CD4-positive, alpha-beta T cell treated with Interferon alpha-2 for 1 hour (primary cell): ENCODE measurements around the gene CGGBP1.
A peak's percentile ranks its signal among the peaks of the same experiment; 100 is the strongest.

Source experiments
- DNase-seq, 2 donors: peaks; one replicate each; pipeline ENCODE4 v3.0.0-alpha.2; 2020 to 2022

Gene CGGBP1, protein sequence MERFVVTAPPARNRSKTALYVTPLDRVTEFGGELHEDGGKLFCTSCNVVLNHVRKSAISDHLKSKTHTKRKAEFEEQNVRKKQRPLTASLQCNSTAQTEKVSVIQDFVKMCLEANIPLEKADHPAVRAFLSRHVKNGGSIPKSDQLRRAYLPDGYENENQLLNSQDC

DNA sequence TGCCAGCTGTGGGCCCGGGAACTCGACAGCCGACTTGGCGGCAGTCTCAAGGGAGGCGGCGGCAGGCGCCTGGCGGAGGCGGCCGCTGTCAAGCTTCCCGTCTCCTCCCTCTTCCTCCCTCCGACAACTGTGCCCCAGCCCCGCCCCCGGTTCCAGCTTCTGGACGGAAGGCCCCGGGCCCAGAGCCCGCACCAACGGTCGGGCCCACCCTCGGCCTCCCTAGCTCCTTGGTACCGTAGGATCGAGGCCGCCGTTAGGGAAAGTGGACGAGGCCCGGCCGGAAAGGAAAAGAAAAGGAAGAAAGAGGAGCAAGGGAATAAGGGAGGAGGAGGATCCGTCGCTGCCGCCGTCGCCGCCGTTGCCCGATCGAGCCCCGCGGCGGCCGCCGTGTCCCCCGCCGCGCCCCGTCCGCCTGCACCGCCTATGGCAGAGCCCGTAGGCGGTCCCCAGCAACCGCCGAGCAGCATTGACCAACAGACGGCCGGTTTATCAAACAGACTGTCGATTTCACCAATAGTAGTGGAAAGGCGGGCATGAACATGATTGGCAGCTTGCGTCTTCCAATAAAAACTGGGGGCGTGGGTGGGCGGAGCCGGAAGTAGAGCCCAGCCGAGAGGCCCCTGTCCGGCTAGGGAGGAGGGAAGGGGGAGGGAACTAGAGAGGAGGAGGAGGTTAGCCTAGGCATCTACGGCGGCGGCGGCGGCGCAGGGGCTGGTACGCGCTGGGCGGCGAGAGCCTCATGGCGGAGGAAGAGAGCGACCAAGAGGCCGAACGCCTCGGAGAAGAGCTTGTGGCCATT lies at the start of gene CGGBP1, which contains the start of gene ZNF654:
Gene CGGBP1, minus strand, starts transcription at position 425 of the 799 bp plus-strand sequence. CDS start 3,029 bp downstream, outside the sequence.
Gene ZNF654, plus strand, starts transcription at position 675 of the 799 bp plus-strand sequence. Its CDS starts 65 bp downstream, at position 740.
- DNase-seq = peak; percentile 99

DNA sequence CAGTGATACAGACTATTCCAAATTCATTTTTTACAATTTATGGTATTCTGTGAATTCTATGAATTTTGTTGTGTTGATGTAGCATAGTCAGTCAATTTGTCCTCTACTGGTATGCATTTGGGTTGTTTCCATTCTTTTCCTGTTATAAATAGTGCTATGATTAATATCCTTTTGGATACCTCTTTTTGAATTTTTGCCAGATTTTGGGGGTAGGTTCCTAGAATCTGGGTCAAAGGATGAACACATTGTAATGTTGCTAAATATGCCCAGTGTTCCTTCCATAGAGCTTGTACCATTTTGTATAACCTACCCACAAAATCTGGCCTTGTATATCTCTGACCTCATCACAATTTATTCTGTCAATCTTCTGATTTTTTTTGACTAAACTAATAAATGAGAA lies 46.5 kb upstream of the CGGBP1 start:
- no peak for DNase-seq

DNA sequence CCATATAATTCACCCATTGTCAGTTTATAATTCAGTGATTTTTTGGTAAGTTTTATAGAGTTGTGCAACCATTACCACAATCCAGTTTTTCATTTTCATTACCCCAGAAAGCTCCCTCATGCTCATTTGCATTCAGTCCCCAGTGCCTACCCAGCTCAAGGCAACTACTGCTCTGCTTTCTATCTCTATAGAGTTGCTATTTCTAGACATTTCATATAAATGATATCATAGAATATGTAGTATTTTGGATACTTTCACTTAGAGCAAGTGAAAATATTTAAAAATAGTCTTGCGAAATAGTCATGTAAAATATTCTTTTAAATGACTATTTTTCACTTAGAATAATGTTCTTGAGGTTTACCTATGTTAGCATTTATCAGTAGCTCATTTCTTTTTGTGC lies 42.3 kb upstream of the CGGBP1 start:
- DNase-seq = no peak

DNA sequence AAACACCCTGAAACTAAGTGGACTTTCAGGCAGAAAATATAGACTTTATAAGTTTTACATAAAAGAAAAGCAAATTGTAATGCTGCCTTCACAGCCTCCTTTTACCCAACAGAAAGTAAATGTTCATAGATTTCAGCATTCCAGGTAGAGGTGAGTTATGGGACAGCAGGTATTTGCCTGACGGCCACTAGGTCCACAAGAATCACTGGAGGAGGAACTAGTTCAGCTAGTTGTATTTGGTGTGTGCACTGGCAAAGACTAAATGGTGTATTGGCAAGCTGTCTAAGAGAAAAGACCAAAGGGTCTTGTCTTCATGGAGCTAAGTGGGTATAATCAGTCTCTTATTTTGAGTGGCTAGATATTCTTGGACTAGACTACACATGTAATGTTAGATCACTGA lies 34.5 kb upstream of the CGGBP1 start:
- no peak for DNase-seq

DNA sequence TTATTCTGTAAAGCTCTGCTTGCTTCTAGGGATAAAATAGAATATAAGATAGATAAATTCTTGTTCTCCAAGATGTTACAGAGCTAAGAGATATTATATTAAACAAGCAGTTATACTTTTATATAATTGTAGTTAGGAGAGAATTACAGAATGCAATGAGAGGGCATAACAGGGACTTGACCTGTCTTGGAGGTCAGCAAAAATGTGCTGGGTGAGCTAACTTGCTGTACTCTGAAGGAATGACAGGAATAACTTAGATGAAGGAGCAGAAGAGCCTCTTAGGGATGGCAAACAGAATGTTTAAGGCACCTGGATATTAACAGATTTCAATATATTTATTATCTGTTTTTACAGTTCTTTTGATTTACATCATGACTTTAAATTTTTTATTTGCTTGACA lies 33.5 kb upstream of the CGGBP1 start:
- no peak for DNase-seq

DNA sequence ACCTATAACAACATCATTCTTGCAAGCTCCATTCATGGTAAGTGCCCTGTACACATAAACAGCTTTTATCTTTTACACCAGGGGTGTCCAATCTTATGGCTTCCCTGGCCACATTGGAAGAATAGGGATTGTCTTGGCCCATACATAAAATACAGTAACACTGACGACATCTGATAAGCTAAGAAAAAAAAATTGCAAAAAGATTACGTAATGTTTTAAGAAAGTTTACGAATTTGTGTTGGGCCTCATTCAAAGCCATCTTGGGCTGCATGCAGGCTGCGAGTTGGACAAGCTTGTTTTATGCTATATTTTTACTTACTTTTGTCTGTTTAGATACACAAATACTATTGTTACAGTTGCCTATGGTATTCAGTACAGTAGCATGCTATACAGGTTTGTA lies 31.9 kb upstream of the CGGBP1 start:
- no peak for DNase-seq

DNA sequence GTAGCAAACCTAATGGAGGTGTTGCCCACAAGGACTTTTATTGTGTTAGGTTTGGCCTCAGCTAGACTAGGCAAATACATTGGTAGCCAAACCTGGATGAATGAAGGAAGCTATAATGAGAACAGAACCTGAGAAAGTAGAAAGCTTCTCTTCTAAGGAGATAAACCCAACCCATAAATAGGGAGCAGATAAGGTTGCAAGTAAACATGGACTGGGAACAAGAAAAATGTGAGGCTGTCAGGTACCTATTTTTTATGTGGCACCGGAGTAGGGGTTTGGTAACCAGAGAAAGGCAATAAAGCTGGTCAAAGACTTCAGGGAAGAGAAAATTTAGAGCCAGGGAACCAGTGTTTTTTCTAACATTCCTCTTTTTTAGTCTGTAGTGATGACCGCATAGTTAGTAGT lies 25.3 kb upstream of the CGGBP1 start:
- DNase-seq = no peak

DNA sequence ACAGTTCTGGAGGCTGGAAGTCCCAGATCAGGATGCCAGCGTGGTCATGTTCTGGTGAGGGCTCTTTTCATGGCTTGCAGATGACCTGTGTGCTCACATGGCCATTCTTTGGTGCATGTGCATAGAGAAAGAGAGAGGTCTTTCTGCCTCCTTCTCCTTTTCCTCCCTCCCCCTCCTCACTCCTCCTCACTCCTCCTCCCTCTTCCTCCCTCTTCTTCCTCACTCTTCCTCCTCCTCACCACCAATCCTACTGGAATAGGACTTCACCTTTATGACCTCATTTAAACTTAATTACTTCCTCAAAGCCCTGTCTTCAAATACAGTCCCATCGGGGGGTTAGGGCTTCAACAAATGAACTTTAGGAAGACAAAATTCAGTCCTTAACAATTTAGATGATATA lies 24.0 kb upstream of the CGGBP1 start:
- DNase-seq = no peak

DNA sequence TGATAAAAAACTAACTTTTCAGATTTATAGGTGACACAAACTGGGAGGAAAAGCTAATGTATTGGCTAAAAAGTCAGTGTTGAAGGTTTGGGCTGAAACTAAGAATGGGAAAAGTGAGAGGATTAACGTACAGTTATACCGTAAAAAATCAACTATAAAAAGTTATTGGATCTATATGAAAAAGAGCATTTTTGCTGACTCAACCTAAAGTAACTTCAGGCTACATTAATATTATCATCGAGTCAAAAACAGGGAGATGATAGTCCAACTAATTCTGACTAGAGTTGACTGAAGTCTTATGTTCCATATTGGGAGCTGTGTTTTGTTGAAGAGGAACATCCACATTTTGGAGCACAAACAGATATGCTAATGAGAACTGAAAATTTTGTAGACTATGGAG lies 20.1 kb upstream of the CGGBP1 start:
- DNase-seq = no peak

DNA sequence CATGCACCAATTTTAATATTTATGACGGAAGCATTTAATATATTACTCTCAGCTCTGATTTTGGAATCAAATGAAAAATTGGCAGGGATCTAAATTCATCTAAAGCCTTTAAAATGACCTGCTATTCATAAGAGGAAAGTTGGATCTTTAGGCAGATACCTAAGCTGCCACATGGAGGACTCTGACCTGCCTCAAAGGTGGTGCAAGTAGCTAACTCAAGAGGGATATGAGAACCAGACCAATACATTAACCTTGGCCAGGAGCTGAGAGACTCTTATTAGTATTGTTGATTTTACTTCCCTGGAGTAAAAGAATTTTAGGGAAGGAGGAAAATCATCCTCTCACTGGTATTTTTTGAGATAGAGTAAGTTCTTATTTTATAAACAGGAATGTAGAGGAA lies 17.9 kb upstream of the CGGBP1 start:
- no peak for DNase-seq

DNA sequence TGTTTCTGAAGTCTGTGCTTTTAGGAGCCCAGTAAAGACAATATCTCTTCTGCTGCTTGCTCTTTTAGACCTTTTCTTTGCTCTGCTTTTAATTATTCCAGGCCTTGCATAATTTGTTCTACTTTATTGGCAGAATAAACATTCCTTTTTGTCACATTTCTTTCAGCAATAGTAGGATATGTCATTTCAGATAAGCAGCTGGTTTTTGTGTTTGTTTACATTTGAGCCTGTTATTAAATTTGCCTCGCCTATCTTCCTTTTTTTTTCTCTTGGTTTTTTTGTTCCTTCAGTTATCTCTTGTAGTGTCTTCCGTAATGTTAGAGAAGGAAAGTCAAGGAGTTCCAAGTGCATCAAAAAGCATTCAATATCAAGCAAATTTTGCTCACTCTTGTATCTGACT lies 16.7 kb upstream of the CGGBP1 start:
- DNase-seq = no peak

DNA sequence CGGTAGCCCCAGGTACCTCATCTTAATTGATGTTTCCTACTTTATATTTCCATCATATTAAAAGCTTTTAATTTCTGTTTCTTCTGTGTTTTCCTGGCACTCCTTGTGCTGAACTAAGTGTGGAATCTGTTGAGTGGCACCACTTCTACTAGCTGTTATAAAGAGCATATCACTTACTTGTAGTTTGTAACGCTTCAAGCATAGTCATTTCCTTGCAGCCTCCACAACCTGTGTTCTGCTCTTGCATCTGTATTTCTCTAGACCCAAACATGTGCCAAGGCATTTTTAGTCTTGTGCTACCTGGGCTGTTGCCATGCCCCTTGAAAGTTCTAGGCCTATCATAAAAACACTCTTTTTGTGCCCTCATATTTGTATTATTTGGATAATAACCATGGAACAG lies 16.3 kb upstream of the CGGBP1 start:
- no peak for DNase-seq

DNA sequence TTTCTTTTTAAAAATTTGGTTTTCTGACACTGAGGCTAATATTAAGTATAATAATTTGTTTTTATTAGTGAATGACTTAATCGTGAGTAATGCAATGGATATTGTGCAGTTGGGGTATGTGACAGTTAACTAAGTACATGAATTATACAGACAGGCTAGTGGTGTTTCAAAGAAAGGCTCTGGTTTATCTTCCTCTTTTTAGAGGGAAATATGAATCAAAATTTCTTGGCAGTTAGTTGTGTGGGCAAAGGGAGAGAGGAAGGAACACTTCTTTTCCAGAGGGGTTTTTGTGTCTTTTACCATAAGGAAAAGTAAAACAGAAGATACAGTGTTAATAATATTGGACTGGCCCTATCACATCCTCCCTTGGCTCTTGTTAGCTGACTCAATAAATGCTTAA lies 2.9 kb upstream of the CGGBP1 start:
- DNase-seq = no peak

DNA sequence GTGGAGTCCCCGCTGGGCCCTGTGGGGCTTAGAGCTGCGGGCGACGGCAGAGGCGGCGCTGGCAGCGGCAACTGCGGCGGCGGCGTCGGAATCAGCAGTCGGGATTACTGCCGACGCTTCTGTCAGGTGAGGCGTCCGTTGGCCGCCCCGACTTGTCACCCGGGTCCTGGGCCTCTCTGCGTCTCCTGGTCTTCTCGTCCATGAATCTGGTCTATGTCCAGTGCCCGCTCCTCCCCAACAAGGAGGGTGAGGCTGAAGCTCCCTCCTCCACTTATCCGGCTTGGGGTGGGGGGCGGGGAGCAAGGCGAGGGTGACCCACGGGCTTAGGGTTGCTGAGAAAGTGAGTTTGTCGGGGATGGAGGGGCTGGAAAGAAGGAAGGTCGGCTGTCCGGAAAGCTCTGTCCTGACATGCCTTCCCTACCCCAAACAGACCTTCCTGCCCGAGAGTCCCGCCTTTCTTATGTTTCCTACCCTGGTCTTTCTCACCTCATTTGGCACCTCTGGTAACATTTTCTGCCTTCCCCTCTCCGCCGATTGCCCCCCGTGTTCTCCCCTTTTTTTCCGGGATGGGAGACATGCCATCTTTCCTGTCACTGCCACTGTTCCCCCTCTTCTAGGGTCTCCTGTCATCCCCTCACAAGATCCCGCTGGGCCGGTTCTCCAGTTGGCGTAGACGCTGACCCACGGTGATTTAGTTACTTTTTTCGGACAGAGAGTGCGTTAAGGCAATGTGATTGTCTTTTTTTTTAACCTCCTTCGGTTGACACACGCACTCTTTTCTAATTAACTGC lies 770 bp upstream of the CGGBP1 start:
- no peak for DNase-seq

DNA sequence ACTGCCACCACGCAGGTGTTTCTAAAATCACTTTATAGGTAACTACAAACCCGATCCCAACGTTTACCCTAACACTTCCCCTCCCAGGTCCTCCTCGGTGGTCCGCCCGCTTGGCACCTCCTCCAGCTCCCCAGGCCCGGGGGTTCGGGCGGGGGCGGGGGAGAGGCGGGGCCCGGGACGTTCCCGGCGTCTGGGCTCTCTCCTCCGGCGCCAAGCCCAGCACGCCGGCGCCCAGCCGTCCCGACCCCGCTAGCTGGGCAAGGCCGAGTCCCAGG lies 562 bp downstream of the CGGBP1 start:
- DNase-seq = no peak

DNA sequence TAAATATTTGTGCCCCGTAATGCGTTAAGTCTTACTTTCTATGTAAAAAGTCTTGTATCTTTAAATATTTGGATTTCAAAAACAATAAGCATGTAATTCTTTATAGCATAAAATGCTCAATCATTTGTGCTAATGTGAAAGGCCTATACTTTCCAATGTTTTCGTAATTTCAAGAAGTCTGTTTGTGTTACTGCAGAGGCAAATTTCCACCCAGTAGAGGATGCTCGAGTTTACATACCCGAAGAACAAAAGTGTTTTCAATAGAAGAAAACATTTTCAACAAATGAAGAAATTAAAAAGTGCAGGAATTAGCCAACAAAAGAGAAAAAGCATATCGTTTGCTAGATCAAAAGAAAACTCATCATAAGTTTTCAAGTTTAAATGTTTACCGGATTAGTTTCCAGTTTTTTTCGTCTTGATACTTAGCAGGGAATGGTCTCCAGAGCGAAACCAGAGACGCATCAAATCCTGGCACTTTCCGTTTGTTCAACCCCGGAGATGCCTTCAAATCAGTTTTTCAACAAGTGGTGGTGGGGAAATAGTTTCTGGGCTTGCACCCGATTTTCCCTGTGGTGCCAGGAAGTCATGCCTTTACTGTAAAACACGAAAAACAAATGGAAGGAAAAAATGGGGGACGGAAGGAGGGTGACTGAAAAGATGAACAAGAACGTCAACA lies 1.0 kb downstream of the CGGBP1 start:
- peak in 1 of 2 donors; percentile 34 for DNase-seq

DNA sequence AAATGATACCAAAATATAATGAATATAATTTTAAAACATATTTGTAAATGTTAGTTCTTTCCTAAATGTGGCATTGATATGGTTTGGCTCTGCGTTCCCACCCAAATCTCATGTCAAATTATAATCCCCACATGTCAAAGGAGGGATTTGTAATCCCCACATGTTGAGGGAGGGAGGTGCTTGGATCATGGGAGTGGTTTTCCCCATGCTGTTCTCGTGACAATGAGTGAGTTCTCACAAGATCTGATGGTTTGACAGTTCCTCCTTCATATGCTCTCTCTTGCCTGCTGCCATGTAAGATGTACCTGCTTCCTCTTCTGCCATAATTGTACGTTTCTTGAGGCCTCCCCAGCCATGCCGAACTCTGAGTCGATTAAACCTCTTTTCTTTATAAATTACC lies 12.0 kb downstream of the CGGBP1 start:
- DNase-seq = no peak

DNA sequence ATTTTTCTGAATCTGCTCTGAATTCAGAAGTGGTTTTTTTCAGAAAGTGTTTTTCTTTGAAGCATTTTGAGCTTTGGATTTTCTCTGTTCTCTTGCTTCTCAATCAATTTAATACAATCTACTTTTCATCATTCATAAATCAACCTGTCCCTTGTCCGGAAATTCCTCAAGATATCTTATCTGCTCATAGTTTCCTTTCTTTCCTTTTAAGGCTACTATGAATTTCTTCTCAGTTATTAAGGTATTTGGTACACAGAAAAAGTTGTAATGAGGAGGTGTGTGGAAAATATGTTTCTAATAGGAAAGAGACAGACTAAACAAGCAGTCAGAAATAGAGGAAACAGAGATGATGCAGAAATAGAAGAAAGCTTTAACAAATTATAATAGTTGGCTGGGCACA lies 14.4 kb downstream of the CGGBP1 start:
- no peak for DNase-seq

DNA sequence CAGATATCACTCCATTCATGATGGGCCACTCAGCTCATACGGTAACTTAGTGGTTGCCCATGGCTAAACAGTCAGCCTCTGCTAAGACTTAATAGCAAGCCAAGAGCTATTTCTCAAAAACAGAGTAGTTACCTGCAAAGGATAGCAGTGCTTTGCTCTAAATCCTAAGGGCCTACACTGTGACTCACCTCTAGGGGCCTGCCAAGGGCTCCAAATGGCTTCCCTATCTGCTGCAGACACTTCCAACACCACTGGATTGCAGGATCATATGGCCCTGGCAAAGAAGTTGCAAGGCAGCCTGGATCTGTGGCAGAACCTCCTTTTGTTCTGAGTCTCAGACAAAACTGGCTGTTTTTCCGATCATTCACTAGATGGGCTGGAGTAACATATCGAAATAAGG lies 17.8 kb downstream of the CGGBP1 start:
- DNase-seq = no peak

DNA sequence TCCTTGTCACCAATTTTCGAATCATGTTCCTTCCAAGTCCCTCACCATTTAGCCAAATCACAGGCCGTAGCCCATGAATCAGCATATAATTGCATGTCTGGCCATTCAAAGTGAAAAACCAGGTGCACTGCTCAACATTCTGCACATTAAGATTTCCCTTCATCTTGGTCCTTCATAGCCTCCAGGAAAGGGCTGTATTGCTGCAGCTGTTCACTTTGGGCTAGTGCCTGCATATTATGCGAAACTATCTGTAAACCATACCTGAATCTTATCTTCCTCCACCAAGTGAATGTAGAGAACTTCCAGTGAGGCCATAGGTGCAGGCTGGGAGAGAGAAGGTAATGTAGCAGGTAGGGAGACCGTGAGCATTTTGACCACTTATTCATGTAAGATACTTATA lies 18.3 kb downstream of the CGGBP1 start:
- DNase-seq = no peak

DNA sequence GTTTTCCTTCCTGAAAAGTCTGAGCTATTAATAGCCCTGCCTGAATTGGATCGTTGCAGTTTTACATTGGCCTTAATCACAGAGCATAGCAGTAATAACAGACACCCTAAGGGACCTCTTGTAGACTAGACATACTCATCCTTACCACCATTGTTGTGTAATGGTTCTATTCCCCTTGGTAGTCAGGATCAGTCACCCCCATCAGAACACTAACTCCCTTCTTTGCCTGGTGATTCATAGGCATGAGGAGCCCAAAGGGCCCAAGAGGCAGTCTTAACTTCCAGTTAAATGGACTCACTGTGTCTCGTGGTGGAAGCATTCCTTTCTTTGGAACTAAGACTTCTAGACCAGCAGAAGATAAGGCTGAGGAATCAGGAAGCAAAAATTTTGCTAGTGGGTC lies 20.2 kb downstream of the CGGBP1 start:
- no peak for DNase-seq

DNA sequence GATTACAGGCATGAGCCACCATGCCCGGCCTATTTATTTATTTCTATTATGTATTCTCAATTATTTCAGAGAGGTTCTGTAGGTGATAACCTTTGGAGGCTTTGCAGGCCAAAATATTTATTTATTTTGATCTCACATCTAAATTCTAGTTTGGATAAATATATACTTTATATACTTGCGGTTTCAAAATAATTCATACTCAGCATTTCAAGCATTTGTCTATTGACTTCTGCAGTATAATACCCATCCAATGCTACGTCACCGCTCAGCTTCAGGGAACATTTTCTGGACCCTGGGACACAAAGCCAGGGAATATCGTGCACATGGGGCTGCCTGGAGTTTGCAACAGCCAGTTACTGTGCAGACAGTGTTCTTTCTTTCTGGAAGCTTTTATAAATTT lies 22.6 kb downstream of the CGGBP1 start:
- no peak for DNase-seq

DNA sequence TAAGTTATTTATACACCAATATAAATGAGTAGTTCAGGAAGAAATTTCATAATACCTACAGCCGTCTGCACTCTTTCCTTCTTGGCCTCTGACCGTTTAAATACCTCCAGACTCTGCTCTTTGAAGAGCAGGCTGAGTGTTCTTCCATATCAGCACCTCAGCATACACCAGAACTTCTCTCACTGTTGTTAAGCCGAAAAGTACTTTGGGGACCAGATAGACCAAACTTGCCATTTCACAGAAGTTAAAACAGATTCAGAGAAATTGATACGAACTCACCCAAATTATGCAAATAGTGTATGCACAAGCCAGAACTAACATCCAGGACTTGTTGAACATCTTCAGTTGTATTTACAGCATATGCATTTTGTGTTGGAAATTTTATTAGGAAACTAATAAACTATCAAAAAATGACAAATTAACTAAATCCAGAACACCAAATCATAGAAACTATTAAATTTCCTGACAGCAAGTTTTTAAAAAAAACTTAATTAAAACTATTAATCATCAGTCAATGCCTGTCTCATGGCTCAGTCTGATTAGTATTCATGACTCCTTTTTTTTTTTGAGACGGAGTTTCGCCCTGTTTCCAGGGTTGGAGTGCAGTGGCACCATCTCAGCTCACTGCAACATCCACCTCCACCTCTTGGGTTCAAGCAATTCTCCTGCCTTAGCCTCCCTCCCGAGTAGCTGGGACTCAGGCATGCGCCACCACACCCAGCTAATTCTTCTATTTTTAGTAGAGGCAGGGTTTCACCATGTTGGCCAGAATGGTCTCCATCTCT lies 24.1 kb downstream of the CGGBP1 start:
- no peak for DNase-seq
